ENCODE data around the gene TRIM7. TPM values are rescaled to one million over a fixed set of nuclear protein-coding genes. Genes with fewer than 3 reads are reported as not detected.

The TRIM7 gene
- total and polyA plus RNA-seq, 12 donors = 0.55 to 6.3 (median 3.8) TPM

DNA sequence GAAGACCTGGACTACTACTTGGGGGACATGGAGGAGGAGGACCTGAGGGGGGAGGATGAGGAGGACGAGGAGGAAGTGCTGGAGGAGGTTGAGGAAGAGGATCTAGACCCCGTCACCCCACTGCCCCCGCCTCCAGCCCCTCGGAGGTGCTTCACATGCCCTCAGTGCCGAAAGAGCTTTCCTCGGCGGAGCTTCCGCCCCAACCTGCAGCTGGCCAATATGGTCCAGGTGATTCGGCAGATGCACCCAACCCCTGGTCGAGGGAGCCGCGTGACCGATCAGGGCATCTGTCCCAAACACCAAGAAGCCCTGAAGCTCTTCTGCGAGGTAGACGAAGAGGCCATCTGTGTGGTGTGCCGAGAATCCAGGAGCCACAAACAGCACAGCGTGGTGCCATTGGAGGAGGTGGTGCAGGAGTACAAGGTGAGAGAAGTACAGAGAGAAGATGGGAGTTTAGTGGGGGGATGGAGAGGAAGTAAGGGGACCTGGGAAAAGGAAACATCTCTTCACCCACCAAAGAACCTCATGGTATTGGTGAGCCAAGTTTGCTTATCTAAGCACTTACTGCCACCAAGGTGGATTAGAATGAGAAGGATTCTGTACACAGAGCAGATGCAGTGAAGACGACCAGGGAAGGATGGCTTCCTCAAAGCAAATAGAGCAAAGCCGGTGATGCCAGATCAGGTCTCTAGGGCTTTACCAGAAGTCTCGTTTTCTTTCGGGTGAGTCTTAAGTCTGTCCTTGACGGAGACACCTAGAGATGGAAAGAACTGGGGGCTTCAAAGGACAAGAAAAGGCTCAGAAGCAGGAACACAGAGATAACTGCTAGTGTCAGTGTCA is 19.6 kb upstream of the TRIM7 start:
- intact Hi-C loops (cut with DNase I) = loop anchor here in 1 of 2 donors (2.0 to 5.0 kb wide), 2 partner anchors 14 to 37 kb away; no protein-coding TSS in a partner anchor
- peak overlapping the region in 1 of 4 donors; percentile 87 for H3K4me3 ChIP-seq
- H3K27me3 ChIP-seq = no peaks in the 10 kb centered on the region
- WGBS, 4 donors = 69 to 76% (median 72%) methylated on average over 19 to 22 of the region's 22 CpGs
- H3K36me3 ChIP-seq (replicated peaks in 1 of 2) = peaks cover 0 to 13% of the 10 kb centered on the region in 2 donors
- peak overlapping the region in 1 of 5 donors; percentile 98 for H3K27ac ChIP-seq
- DNase-seq = peak in 1 of 7 donors; percentile 42
- TF ChIP-seq, protein P1, sequence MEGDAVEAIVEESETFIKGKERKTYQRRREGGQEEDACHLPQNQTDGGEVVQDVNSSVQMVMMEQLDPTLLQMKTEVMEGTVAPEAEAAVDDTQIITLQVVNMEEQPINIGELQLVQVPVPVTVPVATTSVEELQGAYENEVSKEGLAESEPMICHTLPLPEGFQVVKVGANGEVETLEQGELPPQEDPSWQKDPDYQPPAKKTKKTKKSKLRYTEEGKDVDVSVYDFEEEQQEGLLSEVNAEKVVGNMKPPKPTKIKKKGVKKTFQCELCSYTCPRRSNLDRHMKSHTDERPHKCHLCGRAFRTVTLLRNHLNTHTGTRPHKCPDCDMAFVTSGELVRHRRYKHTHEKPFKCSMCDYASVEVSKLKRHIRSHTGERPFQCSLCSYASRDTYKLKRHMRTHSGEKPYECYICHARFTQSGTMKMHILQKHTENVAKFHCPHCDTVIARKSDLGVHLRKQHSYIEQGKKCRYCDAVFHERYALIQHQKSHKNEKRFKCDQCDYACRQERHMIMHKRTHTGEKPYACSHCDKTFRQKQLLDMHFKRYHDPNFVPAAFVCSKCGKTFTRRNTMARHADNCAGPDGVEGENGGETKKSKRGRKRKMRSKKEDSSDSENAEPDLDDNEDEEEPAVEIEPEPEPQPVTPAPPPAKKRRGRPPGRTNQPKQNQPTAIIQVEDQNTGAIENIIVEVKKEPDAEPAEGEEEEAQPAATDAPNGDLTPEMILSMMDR (IDR thresholded peaks at IDR 0.05) = no peak
- no peak for TF ChIP-seq POLR2A (IDR thresholded peaks at IDR 0.05)
- H3K4me1 ChIP-seq (replicated peaks in 1 of 2) = peaks cover 4 to 19% of the 10 kb centered on the region in 2 donors
- no peaks in the 10 kb centered on the region for H3K9me3 ChIP-seq (replicated peaks in 1 of 3)

DNA sequence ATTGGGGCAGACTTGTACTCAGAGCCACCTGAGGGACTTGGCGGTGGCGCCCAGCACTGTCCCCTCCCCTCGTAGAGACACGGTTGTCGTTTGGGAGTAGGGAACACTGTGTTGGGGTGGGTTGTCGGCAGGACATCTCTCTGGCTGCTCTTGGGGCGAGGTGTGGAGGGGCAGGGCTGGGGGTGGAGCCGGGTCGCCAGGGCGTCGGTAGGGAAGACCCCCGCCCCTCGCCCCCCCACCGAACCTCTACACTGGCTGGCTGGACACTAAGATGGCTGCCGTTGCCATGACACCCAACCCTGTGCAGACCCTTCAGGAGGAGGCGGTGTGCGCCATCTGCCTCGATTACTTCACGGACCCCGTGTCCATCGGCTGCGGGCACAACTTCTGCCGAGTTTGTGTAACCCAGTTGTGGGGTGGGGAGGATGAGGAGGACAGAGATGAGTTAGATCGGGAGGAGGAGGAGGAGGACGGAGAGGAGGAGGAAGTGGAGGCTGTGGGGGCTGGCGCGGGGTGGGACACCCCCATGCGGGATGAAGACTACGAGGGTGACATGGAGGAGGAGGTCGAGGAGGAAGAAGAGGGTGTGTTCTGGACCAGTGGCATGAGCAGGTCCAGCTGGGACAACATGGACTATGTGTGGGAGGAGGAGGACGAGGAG is 18.9 kb upstream of the TRIM7 start:
- H3K36me3 ChIP-seq (replicated peaks in 1 of 2) = peaks cover 0 to 10% of the 10 kb centered on the region in 2 donors
- intact Hi-C loops (cut with DNase I) = loop anchor here (2.0 to 5.0 kb wide), 3 partner anchors 15 to 37 kb away; no protein-coding TSS in a partner anchor
- peak in 5 of 7 donors; percentile 45 to 80 (median 55) for DNase-seq

DNA sequence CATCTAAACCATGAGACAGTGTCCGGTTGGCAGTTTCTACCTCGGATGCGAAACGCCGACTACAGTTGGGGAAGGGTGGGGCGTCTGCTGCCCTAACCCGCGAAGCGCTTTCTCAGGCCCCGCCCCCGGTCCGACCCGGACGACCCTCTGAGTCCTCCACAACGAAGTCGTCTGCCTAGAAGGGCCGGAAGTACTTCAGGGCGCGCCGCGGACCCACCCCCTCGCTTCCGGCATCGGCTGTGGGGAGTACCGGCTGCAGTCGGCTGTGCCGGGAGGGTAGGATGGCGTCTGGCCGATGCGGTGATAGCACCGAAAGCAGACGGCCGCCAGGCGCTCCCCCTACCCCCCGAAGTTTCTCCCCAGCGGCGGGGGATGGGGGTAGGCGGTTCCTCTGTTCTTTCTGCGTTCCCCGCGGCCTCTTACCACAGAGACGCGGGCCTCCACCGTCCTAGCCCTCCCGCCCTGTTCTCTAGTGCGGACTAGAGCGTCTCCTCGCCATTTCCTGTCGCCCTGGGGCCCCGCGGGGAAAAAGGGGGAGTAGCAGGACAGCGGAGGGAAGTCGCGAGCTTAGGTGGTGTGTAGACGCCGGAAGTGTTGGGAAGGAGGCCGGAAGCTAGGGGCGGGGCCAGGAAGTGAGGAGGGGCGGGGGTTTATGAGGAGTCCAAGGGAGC is 18.2 kb upstream of the TRIM7 start, which contains the start of gene TRIM41:
TRIM41 (plus strand) TSS at position 224 of the 671 bp plus-strand sequence. CDS start 719 bp downstream, outside the sequence.
- Histone ChIP-seq H3K27me3 (no peaks in the 10 kb centered on the region), H3K4me1 (replicated peaks in 1 of 2) (peaks cover 4 to 19% of the 10 kb centered on the region in 2 donors), H3K4me3 (peak within 1 kb of the TSS; percentile 46 to 87 (median 72)), H3K36me3 (replicated peaks in 1 of 2) (peaks cover 0 to 10% of the 10 kb centered on the region in 2 donors), H3K9me3 (replicated peaks in 1 of 3) (no peaks in the 10 kb centered on the region), H3K27ac (peak within 1 kb of the TSS; percentile 74 to 98 (median 95))
- intact Hi-C loops (cut with DNase I) = loop anchor here (2.0 to 5.0 kb wide), 2 partner anchors 36 kb away; no protein-coding TSS in a partner anchor
- WGBS, 4 donors = 0% methylated on average over 29 to 59 of the region's 59 CpGs
- peak; percentile 94 to 99 (median 98) for DNase-seq
- TF ChIP-seq POLR2A (IDR thresholded peaks at IDR 0.05) = peak; percentile 81 to 84
- TF ChIP-seq, protein P1 (IDR thresholded peaks at IDR 0.05) = peak in 1 of 6 experiments; percentile 20

More for the DNA sequence above, 18.9 kb upstream of the TRIM7 start:
- Histone ChIP-seq H3K9me3 (replicated peaks in 1 of 3) (no peaks in the 10 kb centered on the region), H3K4me3 (peak overlapping the region; percentile 7 to 87 (median 72)), H3K27ac (peak overlapping the region; percentile 74 to 98 (median 95)), H3K27me3 (no peaks in the 10 kb centered on the region), H3K4me1 (replicated peaks in 1 of 2) (peaks cover 4 to 19% of the 10 kb centered on the region in 2 donors)
- 1 to 3% (median 2%) methylated on average over 11 to 31 of the region's 31 CpGs for WGBS, 4 donors
- TF ChIP-seq POLR2A (IDR thresholded peaks at IDR 0.05) = no peak
- TF ChIP-seq, protein P1 (IDR thresholded peaks at IDR 0.05) = no peak

Data from adrenal gland (tissue), 12 donors.